A673 (cell line): ENCODE data around the gene IL1RAPL1. TPM values are rescaled to one million over a fixed set of nuclear protein-coding genes. Genes with fewer than 3 reads are reported as not detected.

Source experiments
- BruUV-seq: library from RNA; stranded (reverse); fragments of 400-500 nt; replicated peaks from 2 replicates; lab custom pipeline; 2021; lab: Mats Ljungman, UMichigan
- CTCF ChIA-PET: fragments of 300-600 bp; sonication (Branson Sonifier 250); formaldehyde crosslinking; loops from one replicate; lab custom pipeline; 2022; ENCODE audit warnings: antibody characterized with exemption; lab: Charles Lee
- POLR2A ChIA-PET: fragments of 300-600 bp; sonication (Branson Sonifier 250); formaldehyde crosslinking; loops from one replicate; lab custom pipeline; 2022; ENCODE audit warnings: antibody characterized with exemption; ENCODE audit not compliant: low non-redundant PET; lab: Charles Lee
- DNase-seq: peaks from one replicate; pipeline ENCODE4 v3.0.0-alpha.2; 2015; ENCODE audit warnings: low spot score
- H3K27ac ChIP-seq: fragments of 200-600 bp; sonication (generic); 2 replicates; pipeline ENCODE4 v1.5.1; 2016; ENCODE audit warnings: mixed run types, low read depth, mild to moderate bottlenecking, mixed read lengths, antibody characterized with exemption, low read length; ENCODE audit not compliant: poor library complexity, severe bottlenecking
- H3K27me3 ChIP-seq: fragments of 200-600 bp; sonication (generic); replicated peaks from 2 replicates; pipeline ENCODE4 v1.6.1; 2017; ENCODE audit warnings: mixed run types, low read depth, mild to moderate bottlenecking, mixed read lengths, antibody characterized with exemption, low read length; ENCODE audit not compliant: insufficient read depth, poor library complexity
- H3K36me3 ChIP-seq: fragments of 200-600 bp; sonication (generic); 2 replicates; pipeline ENCODE4 v1.6.1; 2016; ENCODE audit warnings: mixed run types, mild to moderate bottlenecking, mixed read lengths, antibody characterized with exemption, low read length; ENCODE audit not compliant: insufficient read depth, poor library complexity, severe bottlenecking
- H3K4me1 ChIP-seq: fragments of 200-600 bp; sonication (generic); 2 replicates; pipeline ENCODE4 v1.6.1; 2017; ENCODE audit warnings: mixed run types, mild to moderate bottlenecking, mixed read lengths, antibody characterized with exemption, low read length; ENCODE audit not compliant: insufficient read depth, poor library complexity, severe bottlenecking
- H3K4me3 ChIP-seq: fragments of 200-600 bp; sonication (generic); 2 replicates; pipeline ENCODE4 v1.5.1; 2016; ENCODE audit warnings: low read depth, mixed run types, mild to moderate bottlenecking, mixed read lengths, low read length; ENCODE audit not compliant: poor library complexity, severe bottlenecking
- H3K9me3 ChIP-seq: fragments of 200-600 bp; sonication (generic); 2 replicates; pipeline ENCODE4 v1.6.1; 2016; ENCODE audit warnings: mixed run types, low read depth, mild to moderate bottlenecking, mixed read lengths, antibody characterized with exemption, low read length; ENCODE audit not compliant: poor library complexity, severe bottlenecking
- CTCF ChIP-seq: fragments of 300-800, 200-600 bp; sonication (generic); conservative IDR thresholded peaks from 2 replicates; pipeline ENCODE4 v1.5.1; 2017; ENCODE audit warnings: low read depth, mild to moderate bottlenecking, antibody characterized with exemption, low read length, moderate library complexity, mixed read lengths
- EZH2 ChIP-seq: fragments of 200-600 bp; sonication (generic); IDR thresholded peaks from 2 replicates; pipeline ENCODE4 v1.6.1; 2017; ENCODE audit warnings: borderline replicate concordance, low read depth, mild to moderate bottlenecking, mixed read lengths, antibody characterized with exemption, low read length; ENCODE audit not compliant: poor library complexity, severe bottlenecking
- intact Hi-C: fragments of 100-400 bp; cut with micrococcal nuclease; formaldehyde crosslinking; loops from one replicate; pipeline ENCODE4 v1.10.0; 2022; ENCODE audit not compliant: unreplicated experiment
- total RNA-seq: library from RNA; stranded (reverse); gene quantifications from 2 replicates; pipeline ENCODE4 v1.2.3, GENCODE V29; 2021

IL1RAPL1 gene
- total RNA-seq, 1 experiment from 2014 or later = 0.21 TPM

DNA sequence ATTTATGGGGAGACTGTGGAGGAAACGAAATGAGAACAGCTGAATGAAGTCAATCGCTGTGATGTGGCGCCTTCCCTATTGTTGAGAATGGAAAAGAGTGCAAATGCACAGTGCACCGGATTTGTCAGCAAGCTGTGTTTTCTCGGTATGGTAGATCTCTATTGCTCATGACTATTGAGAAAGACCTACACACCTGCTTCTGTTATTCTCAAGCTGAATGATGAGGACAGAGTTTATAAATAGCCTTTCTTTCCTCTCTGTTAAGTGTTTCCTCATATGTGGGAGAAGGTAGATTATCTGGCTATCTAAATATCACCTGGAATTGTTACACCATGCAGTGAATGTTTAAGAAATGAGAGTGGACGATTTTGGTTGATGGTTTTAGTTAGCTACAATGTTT lies 650.7 kb downstream of the IL1RAPL1 start:
- no peak for DNase-seq
- intact Hi-C loops = no loop called here
- no TSS peak for BruUV-seq
- no peak overlapping the region for H3K27ac ChIP-seq
- no peaks in the 10 kb centered on the region for H3K36me3 ChIP-seq
- TF ChIP-seq EZH2 (no peak), CTCF (no peak)
- peaks cover 5% of the 10 kb centered on the region for H3K4me1 ChIP-seq
- POLR2A ChIA-PET = no interaction called here
- H3K27me3 ChIP-seq = no peaks in the 10 kb centered on the region
- H3K9me3 ChIP-seq = no peaks in the 10 kb centered on the region
- CTCF ChIA-PET = no interaction called here
- H3K4me3 ChIP-seq = no peak overlapping the region

DNA sequence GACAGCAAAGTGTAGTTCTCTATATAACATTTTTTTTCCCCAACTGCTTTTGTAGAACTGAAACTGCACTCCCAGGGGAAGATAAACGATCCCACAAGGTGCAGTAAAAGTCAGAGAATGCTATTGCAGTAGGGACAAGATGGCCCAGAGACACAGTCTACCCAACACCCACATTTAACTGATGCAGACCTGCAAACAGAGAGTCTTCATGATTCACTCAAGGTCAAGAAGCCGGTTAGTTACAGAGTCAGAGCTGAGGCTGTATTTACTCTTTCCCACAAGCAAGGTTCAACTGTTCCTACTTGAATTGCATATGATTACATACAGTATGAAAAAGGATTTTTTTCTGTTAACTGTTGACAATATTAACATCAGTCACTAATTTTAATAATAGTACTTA lies 654.6 kb downstream of the IL1RAPL1 start:
- ChIA-PET POLR2A (no interaction called here), CTCF (no interaction called here)
- DNase-seq = no peak
- BruUV-seq = no TSS peak
- no peak overlapping the region for H3K27ac ChIP-seq
- no peaks in the 10 kb centered on the region for H3K36me3 ChIP-seq
- no peak overlapping the region for H3K4me3 ChIP-seq
- H3K27me3 ChIP-seq = no peaks in the 10 kb centered on the region
- H3K4me1 ChIP-seq = peaks cover 9% of the 10 kb centered on the region
- intact Hi-C loops = loop anchor here (10.0 kb wide), 1 partner anchor 643 kb away; no protein-coding TSS in a partner anchor
- TF ChIP-seq EZH2 = no peak
- no peak for TF ChIP-seq CTCF
- no peaks in the 10 kb centered on the region for H3K9me3 ChIP-seq

DNA sequence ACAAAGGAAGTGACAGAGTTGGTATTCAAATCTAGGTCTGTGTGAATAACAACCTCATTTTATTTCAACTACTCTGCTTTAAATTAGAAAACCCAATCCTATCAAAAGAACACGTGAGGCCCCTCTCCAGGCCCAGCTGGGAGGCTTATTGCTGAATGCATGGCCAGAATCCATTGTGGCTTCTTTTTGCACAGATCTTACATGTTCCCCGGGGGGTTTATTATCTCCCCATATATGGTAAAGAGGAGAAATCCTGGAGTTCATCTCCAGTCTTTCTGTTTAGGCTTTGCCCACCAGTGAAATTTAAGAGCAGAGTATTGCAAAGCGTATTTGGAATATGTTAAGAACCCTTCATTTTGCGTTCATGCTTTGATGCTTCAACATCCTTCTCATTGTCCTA lies 655.6 kb downstream of the IL1RAPL1 start:
- peak; percentile 59 for DNase-seq
- ChIA-PET POLR2A (no interaction called here), CTCF (no interaction called here)
- intact Hi-C loops = loop anchor here (10.0 kb wide), 1 partner anchor 642 kb away; no protein-coding TSS in a partner anchor
- no peaks in the 10 kb centered on the region for H3K27me3 ChIP-seq
- peaks cover 9% of the 10 kb centered on the region for H3K4me1 ChIP-seq
- H3K4me3 ChIP-seq = no peak overlapping the region
- H3K27ac ChIP-seq = no peak overlapping the region
- no TSS peak for BruUV-seq
- H3K9me3 ChIP-seq = no peaks in the 10 kb centered on the region
- TF ChIP-seq EZH2 = no peak
- TF ChIP-seq CTCF = no peak
- H3K36me3 ChIP-seq = no peaks in the 10 kb centered on the region
